Stimulated activated CD4-positive, alpha-beta T cell treated with anti-CD3 and anti-CD28 coated beads, Interleukin-4, amount 100 ng/mL, for 4 hours (primary cell): ENCODE results near the gene CGB3.

Experiments
- DNase-seq, 2 experiments: peaks; one replicate each; pipeline ENCODE4 v3.0.0-alpha.2; 2020

The CGB3 gene

DNA sequence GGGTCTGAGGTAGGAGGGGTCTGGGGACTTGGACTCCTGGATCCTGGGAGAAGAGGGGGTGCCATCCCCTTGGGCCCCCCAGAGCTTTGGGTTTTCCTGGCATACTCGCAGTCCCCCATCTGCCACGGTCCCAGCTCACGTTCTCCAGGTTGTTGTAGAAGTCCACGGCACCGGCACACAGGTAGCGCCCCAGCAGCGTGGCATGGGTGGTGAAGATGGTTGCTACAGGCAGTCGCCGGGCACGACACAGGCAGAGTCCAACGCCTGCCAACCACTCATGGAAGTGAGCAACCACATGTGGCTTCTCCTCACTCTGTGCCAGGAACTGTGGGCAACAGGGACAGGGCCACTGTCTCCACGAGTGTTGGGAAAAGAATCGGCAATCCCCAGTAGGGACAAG, 38.4 kb downstream of the CGB3 start:
- no peak for DNase-seq

DNA sequence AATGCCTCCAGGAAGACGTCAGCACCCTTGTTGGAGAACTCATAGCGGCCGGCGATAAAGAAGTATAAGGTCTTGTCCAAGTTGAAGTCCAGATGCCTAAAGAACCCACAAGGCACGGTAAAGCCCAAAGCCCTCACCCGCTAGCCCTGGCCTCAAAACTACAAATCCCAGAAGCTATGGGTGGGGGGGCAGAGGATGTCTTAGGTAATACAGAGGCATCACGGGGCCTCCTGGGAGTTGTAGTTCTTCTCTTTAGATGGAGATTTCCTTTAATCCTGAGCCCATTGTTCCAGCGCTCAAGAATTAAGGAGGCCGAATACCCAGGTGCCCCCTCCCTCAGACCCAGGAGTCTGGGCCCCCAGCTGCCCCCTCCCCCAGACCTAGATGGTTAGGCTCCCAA, 41.9 kb downstream of the CGB3 start:
- no peak for DNase-seq

DNA sequence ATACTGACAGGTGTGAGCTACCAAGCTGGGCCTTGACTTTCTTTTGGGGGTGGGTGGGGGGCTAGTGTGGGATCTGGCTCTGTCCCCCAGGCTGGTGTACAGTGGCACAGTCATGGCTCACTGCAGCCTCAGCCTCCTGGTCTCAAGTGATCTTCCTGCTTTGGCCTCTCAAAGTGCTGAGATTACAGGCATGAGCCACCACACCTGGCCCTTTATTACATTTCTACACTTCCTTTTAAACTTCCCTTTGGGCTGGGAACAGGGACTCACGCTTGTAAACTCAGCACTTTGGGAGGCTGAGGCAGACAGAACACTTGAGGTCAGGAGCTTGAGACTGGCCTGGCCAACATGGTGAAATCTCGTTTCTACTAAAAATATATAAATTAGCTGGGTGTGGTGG, 47.1 kb downstream of the CGB3 start:
- DNase-seq = no peak

DNA sequence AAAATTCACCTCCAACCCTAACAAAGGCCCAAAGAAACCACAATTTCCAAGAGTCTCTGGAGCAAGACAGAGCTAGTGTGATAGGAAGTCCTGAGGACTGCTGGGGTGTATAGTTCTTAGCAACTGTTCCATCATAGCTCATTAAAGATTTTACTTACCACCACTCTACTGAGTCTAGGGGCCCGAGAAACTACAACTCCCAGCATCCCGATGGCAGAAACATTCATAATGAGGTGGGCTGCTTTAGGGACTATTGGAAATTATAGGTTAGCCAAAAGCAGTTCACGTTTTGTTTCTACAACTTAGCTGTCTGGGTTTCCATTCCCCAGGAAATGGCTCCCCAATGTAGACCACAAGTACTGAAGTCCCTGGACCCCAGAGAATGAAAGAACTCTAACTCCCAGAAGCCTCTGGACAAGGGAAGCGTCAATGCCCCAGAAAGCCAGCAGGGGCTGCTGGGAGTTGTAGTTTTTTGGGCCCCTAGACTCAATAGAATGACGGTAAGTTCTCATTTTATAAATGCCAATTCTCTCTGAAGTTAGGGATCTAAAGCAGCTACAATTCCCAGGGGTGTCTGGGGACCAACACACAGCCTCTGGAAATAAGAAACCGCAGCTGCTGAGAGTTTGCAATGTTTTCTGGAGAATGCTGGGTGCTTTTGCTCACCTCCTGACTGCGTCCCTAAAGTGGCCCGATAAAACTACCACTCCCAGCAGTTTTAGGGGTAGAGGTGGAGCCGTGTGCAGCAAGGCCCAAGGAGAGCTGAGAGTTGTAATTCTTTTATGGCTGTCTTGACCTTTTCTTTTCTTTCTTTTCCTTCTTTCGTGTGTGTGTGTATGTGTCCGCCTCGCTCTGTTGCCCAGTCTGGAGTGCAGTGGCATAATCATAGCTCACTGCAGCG, 47.9 kb downstream of the CGB3 start:
- no peak for DNase-seq
